SK-N-SH (cell line): ENCODE data around the gene ABHD4. TPM values are rescaled to one million over a fixed set of nuclear protein-coding genes. Genes with fewer than 3 reads are reported as not detected.

Experiments
- CTCF ChIA-PET: fragments of 300-600, 350-600 bp; formaldehyde crosslinking; extraction: SDS; loops from one replicate; lab custom pipeline; 2021; lab: Yijun Ruan, JAX
- POLR2A ChIA-PET: fragments of 350-600 bp; sonication (Branson Sonifier 250); formaldehyde crosslinking; extraction: SDS; loops from one replicate; lab custom pipeline; 2020; ENCODE audit warnings: antibody characterized with exemption, inconsistent platforms; lab: Yijun Ruan, JAX
- DNase-seq: peaks from one replicate; pipeline ENCODE4 v3.0.0; 2012
- H2AFZ ChIP-seq: fragments of 200-600 bp; sonication (generic); 2 replicates; pipeline ENCODE4 v1.8.1; 2016; ENCODE audit warnings: antibody characterized with exemption, mild to moderate bottlenecking, low read depth
- H3F3A ChIP-seq: fragments of 200-600 bp; sonication (generic); replicated peaks from 2 replicates; pipeline ENCODE3; 2016; ENCODE audit warnings: antibody characterized with exemption, mild to moderate bottlenecking; ENCODE audit not compliant: insufficient read depth
- H3K27ac ChIP-seq, 2 experiments: fragments of 200-500 bp in 1 of 2; fragments of 200-600 bp in 1 of 2; sonication (Bioruptor generic) in 1 of 2; sonication (generic), shearing (Covaris generic) in 1 of 2; 2 replicates each; pipeline versions ENCODE4 v1.5.1 to v1.6.1; 2014 to 2016; ENCODE audit warnings: low read depth in 2 of 2, inconsistent platforms in 1 of 2, low read length in 1 of 2, mild to moderate bottlenecking in 1 of 2, mixed read lengths in 1 of 2
- H3K27me3 ChIP-seq: fragments of 200-600 bp; sonication (generic), shearing (Covaris generic); 2 replicates; pipeline ENCODE4 v1.6.1; 2016; ENCODE audit warnings: mixed run types; ENCODE audit not compliant: insufficient read depth
- H3K36me3 ChIP-seq, 2 experiments: fragments of 200-500 bp in 1 of 2; fragments of 200-600 bp in 1 of 2; sonication (Bioruptor generic) in 1 of 2; sonication (generic) in 1 of 2; replicated peaks in 1 of 2; 2 replicates each; pipeline versions ENCODE3 to v1.5.1; 2014 to 2016; ENCODE audit warnings: low read length in 1 of 2, mild to moderate bottlenecking in 1 of 2; ENCODE audit not compliant: insufficient read depth in 2 of 2, control insufficient read depth in 1 of 2
- H3K4me1 ChIP-seq, 2 experiments: fragments of 200-500 bp in 1 of 2; fragments of 200-600 bp in 1 of 2; sonication (Bioruptor generic) in 1 of 2; sonication (generic), shearing (Covaris generic) in 1 of 2; 2 replicates each; pipeline versions ENCODE4 v1.5.1 to v1.6.1; 2014 to 2016; ENCODE audit warnings: low read depth in 1 of 2, low read length in 1 of 2, mixed run types in 1 of 2; ENCODE audit not compliant: insufficient read depth in 2 of 2, control insufficient read depth in 1 of 2
- H3K4me2 ChIP-seq: fragments of 200-600 bp; sonication (generic), shearing (Covaris generic); 2 replicates; pipeline ENCODE4 v1.6.1; 2017; ENCODE audit warnings: mixed run types
- H3K4me3 ChIP-seq, 2 experiments: fragments of 200-500 bp in 1 of 2; fragments of 200-600 bp in 1 of 2; sonication (Bioruptor generic) in 1 of 2; sonication (generic), shearing (Covaris generic) in 1 of 2; 2 replicates each; pipeline versions ENCODE4 v1.5.1 to v1.8.1; 2014 to 2016; ENCODE audit warnings: low read depth in 2 of 2, inconsistent platforms in 1 of 2, low read length in 1 of 2, mild to moderate bottlenecking in 1 of 2, mixed read lengths in 1 of 2, moderate library complexity in 1 of 2
- H3K79me2 ChIP-seq: fragments of 200-600 bp; sonication (generic); 2 replicates; pipeline ENCODE4 v1.8.1; 2017; ENCODE audit warnings: mild to moderate bottlenecking; ENCODE audit not compliant: insufficient read depth
- H3K9ac ChIP-seq: fragments of 200-600 bp; sonication (generic); 2 replicates; pipeline ENCODE4 v1.6.1; 2017; ENCODE audit warnings: mixed run types
- H3K9me2 ChIP-seq: fragments of 200-600 bp; sonication (generic); 2 replicates; pipeline ENCODE4 v1.6.1; 2017; ENCODE audit warnings: mixed run types
- H3K9me3 ChIP-seq: fragments of 200-600 bp; sonication (generic); 2 replicates; pipeline ENCODE4 v1.6.1; 2017; ENCODE audit warnings: mixed run types, mild to moderate bottlenecking, moderate library complexity
- H4K20me1 ChIP-seq: fragments of 200-600 bp; sonication (generic); 2 replicates; pipeline ENCODE4 v1.6.1; 2017; ENCODE audit warnings: mild to moderate bottlenecking, mixed run types; ENCODE audit not compliant: insufficient read depth
- CHD2 ChIP-seq: fragments of 150-350 bp; IDR thresholded peaks from 2 replicates; pipeline ENCODE4 v1.6.1; 2018; ENCODE audit warnings: low read length; ENCODE audit not compliant: partially characterized antibody
- CTCF ChIP-seq: fragments of 200-600 bp; sonication (generic); IDR thresholded peaks from 2 replicates; pipeline ENCODE4 v1.6.1; 2017; ENCODE audit warnings: antibody characterized with exemption, mild to moderate bottlenecking, moderate library complexity
- ELF1 ChIP-seq: IDR thresholded peaks from 2 replicates; pipeline ENCODE4 v1.4.0; 2012
- EZH2phosphoT487 ChIP-seq: fragments of 200-600 bp; sonication (generic); IDR thresholded peaks from 2 replicates; pipeline ENCODE4 v1.6.1; 2017; ENCODE audit warnings: low read depth, mixed run types, mild to moderate bottlenecking, antibody characterized with exemption, moderate library complexity, borderline replicate concordance
- FOSL2 ChIP-seq: IDR thresholded peaks from 2 replicates; pipeline ENCODE4 v1.4.0; 2012; ENCODE audit warnings: low read depth, mild to moderate bottlenecking, moderate library complexity, borderline replicate concordance
- FOXM1 ChIP-seq: IDR thresholded peaks from 2 replicates; pipeline ENCODE4 v1.4.0; 2012; ENCODE audit warnings: low read depth, mild to moderate bottlenecking
- GABPA ChIP-seq: IDR thresholded peaks from 2 replicates; pipeline ENCODE4 v1.4.0; 2012; ENCODE audit warnings: low read depth, mild to moderate bottlenecking
- MEF2A ChIP-seq: IDR thresholded peaks from 2 replicates; pipeline ENCODE4 v1.4.0; 2012; ENCODE audit warnings: low read depth, borderline replicate concordance
- NFIC ChIP-seq: IDR thresholded peaks from 2 replicates; pipeline ENCODE4 v1.4.0; 2012; ENCODE audit warnings: borderline replicate concordance
- POLR2AphosphoS5 ChIP-seq: IDR thresholded peaks from 2 replicates; pipeline ENCODE4 v1.6.1; 2012; ENCODE audit warnings: low read depth, low read length
- RAD21 ChIP-seq: IDR thresholded peaks from 2 replicates; pipeline ENCODE4 v1.6.1; 2012; ENCODE audit warnings: mild to moderate bottlenecking, low read length
- RCOR1 ChIP-seq: fragments of 150-350 bp; IDR thresholded peaks from 2 replicates; pipeline ENCODE4 v1.6.1; 2017; ENCODE audit warnings: antibody characterized with exemption, low read length
- RFX5 ChIP-seq: IDR thresholded peaks from 2 replicates; pipeline ENCODE4 v1.6.1; 2012; ENCODE audit warnings: mild to moderate bottlenecking, improper control_type of control experiment, low read length
- SIN3A ChIP-seq: IDR thresholded peaks from 2 replicates; pipeline ENCODE4 v1.6.1; 2012; ENCODE audit warnings: low read depth, mild to moderate bottlenecking, low read length, moderate library complexity, borderline replicate concordance
- SMC3 ChIP-seq: IDR thresholded peaks from 2 replicates; pipeline ENCODE4 v1.6.1; 2012; ENCODE audit warnings: low read depth, low read length, improper control_type of control experiment
- TAF1 ChIP-seq: IDR thresholded peaks from 2 replicates; pipeline ENCODE4 v1.6.1; 2012; ENCODE audit warnings: low read depth, mild to moderate bottlenecking, low read length, moderate library complexity, borderline replicate concordance
- TCF12 ChIP-seq: IDR thresholded peaks from 2 replicates; pipeline ENCODE4 v1.4.0; 2012
- TEAD4 ChIP-seq: IDR thresholded peaks from 2 replicates; pipeline ENCODE4 v1.4.0; 2012; ENCODE audit warnings: mild to moderate bottlenecking, borderline replicate concordance; ENCODE audit not compliant: insufficient read depth
- YY1 ChIP-seq: IDR thresholded peaks from 2 replicates; pipeline ENCODE4 v1.4.0; 2012; ENCODE audit warnings: low read depth, mild to moderate bottlenecking
- ZBTB33 ChIP-seq: IDR thresholded peaks from 2 replicates; pipeline ENCODE4 v1.4.0; 2012; ENCODE audit warnings: low read depth, borderline replicate concordance
- WGBS: methylation state at CpG from one replicate; pipeline ENCODE4 v1.1.6; 2017; ENCODE audit warnings: low lambda C conversion rate; 5-methylcytosine and 5-hydroxymethylcytosine counted together
- polyA plus RNA-seq, 3 experiments: library from polyadenylated mRNA; depleted of rRNA; stranded (reverse); fragments of >200 nt; gene quantifications; 2 replicates each; pipeline ENCODE4 v1.2.3, GENCODE V29; 2012

The ABHD4 gene
- polyA plus RNA-seq, 1 of the 3 experiments (the other 2 are of a cell fraction) = 15.0 TPM

- no peaks in the 10 kb centered on the region for H3K27me3 ChIP-seq
- no peaks in the 10 kb centered on the region for H3K79me2 ChIP-seq
- H3K36me3 ChIP-seq = peaks cover 0 to 2% of the 10 kb centered on the region in 2 experiments
- no peak overlapping the region; a peak in 1 of 4 replicates for H3K27ac ChIP-seq
- POLR2A ChIA-PET = no interaction called here
- no peaks in the 10 kb centered on the region for H4K20me1 ChIP-seq
- H3K4me3 ChIP-seq = peak overlapping the region; percentile 35 to 67
- H2AFZ ChIP-seq = peak overlapping the region; percentile 88
- H3K9me3 ChIP-seq = no peaks in the 10 kb centered on the region
- H3K9ac ChIP-seq = peak overlapping the region; percentile 38; the same call in 1 of the 2 replicates
- H3K9me2 ChIP-seq = no peaks in the 10 kb centered on the region
- peaks cover 3 to 10% of the 10 kb centered on the region in 2 experiments; a peak in 3 of 4 replicates for H3K4me1 ChIP-seq
- TF ChIP-seq MEF2A (no peak), RAD21 (peak; percentile 80), ELF1 (no peak), SMC3 (peak; percentile 51), CTCF (peak; percentile 100), FOSL2 (no peak), POLR2AphosphoS5 (no peak), TAF1 (0 out of 2 replicates have a peak, but pooled peaks have one; percentile 11)
- H3K4me2 ChIP-seq = peak overlapping the region; percentile 64; the same call in 1 of the 2 replicates
- CTCF ChIA-PET = interaction anchor here (0.6 to 10.3 kb wide), 84 partner anchors 10 to 501 kb away, joined by 3 to 116 read pairs (median 4); partner anchors contain the start of gene ABHD4
- WGBS = 20% methylated on average over 20 of the region's 28 CpGs
- no peaks in the 10 kb centered on the region for H3F3A ChIP-seq
- DNase-seq = peak; percentile 94
Observed at GRCh38 chr14:22556990-22557623, 41.0 kb upstream of the ABHD4 start.

GRCh38 chr14:22557846-22558220 is 40.3 kb upstream of the ABHD4 start:
- Histone ChIP-seq H3K9me3 (no peaks in the 10 kb centered on the region), H3K36me3 (peaks cover under 1 to 2% of the 10 kb centered on the region in 2 experiments), H2AFZ (no peak overlapping the region), H3K27me3 (no peaks in the 10 kb centered on the region), H3K79me2 (no peaks in the 10 kb centered on the region), H3K9me2 (no peaks in the 10 kb centered on the region), H3K4me1 (peaks cover 3 to 10% of the 10 kb centered on the region in 2 experiments; a peak in 3 of 4 replicates), H4K20me1 (no peaks in the 10 kb centered on the region), H3K27ac (no peak overlapping the region), H3K4me3 (no peak overlapping the region), H3K4me2 (no peak overlapping the region), H3F3A (no peaks in the 10 kb centered on the region), H3K9ac (no peak overlapping the region)
- CTCF ChIA-PET = interaction anchor here (0.8 to 10.3 kb wide), 10 partner anchors 10 to 331 kb away, joined by 3 to 116 read pairs (median 5); no protein-coding TSS in a partner anchor
- DNase-seq = no peak
- TF ChIP-seq YY1 (no peak), RCOR1 (no peak), CHD2 (no peak), TEAD4 (no peak), SMC3 (no peak), ZBTB33 (no peak), FOSL2 (no peak), SIN3A (no peak), TCF12 (no peak), NFIC (no peak), EZH2phosphoT487 (no peak), GABPA (no peak), POLR2AphosphoS5 (no peak), FOXM1 (no peak), MEF2A (no peak), RFX5 (no peak)
- 88% methylated on average over 1 of the region's 1 CpG for WGBS
- POLR2A ChIA-PET = no interaction called here
